K562 treated with DMSO at 1 percent for 12 hours (cell line): ENCODE data around the gene PTPRN2. TPM values are rescaled to one million over a fixed set of nuclear protein-coding genes. Genes with fewer than 3 reads are reported as not detected.

Experiments used
- total RNA-seq: library from RNA; unstranded; fragments of 300-600 nt; gene quantifications from 2 replicates; pipeline ENCODE4 v1.2.3, GENCODE V29; 2022; ENCODE audit not compliant: insufficient read depth

PTPRN2 gene
- not detected in 2 replicates for total RNA-seq

GRCh38 chr7:158587162-158588084 is at the start of gene PTPRN2:
Gene PTPRN2 (minus strand): TSS chr7:158587823.

Other genes with a start within 250 kb of the PTPRN2 start
- gene NCAPG2, start 117.0 kb upstream of the PTPRN2 start, total RNA-seq, result 35.3 and 95.5 TPM in 2 replicates
- 20.6 and 55.3 TPM in 2 replicates for gene ESYT2, start 241.7 kb upstream of the PTPRN2 start, total RNA-seq